HG03571 (cell line): ENCODE results near the gene PDCD2L.
"Not testable (repeated sequence)": the region's sequence is repeated elsewhere in the genome, so short reads cannot be mapped to it uniquely, and the experiment has no call there.

Experiments used
- ATAC-seq: cut with Tn5 transposase; IDR thresholded peaks from one replicate; pipeline ENCODE4 v1.9.1; 2021; ENCODE audit not compliant: unreplicated experiment

The PDCD2L gene

GRCh38 chr19:34409189-34410164 lies 5.3 kb downstream of the PDCD2L start:
- ATAC-seq, result no peak

GRCh38 chr19:34411216-34411615 lies 7.0 kb downstream of the PDCD2L start:
- no peak for ATAC-seq

- no peak for ATAC-seq
These were observed 11.9 kb downstream of the PDCD2L start for GRCh38 chr19:34416021-34416545.

GRCh38 chr19:34418300-34418699 lies 14.1 kb downstream of the PDCD2L start:
- ATAC-seq, result no peak

- ATAC-seq, result no peak
These were observed 22.0 kb downstream of the PDCD2L start for GRCh38 chr19:34426096-34426661.

- ATAC-seq, result peak; percentile 53
These were observed 24.5 kb downstream of the PDCD2L start for GRCh38 chr19:34428549-34429285.

GRCh38 chr19:34429553-34429952 lies 25.4 kb downstream of the PDCD2L start:
- ATAC-seq, result no peak

- ATAC-seq, result no peak
These were observed 26.8 kb downstream of the PDCD2L start for GRCh38 chr19:34430738-34431625.

GRCh38 chr19:34431681-34432402 lies 27.6 kb downstream of the PDCD2L start:
- no peak for ATAC-seq

GRCh38 chr19:34432797-34433196 lies 28.6 kb downstream of the PDCD2L start:
- ATAC-seq, result no peak

- no peak for ATAC-seq
These were observed 32.5 kb downstream of the PDCD2L start for GRCh38 chr19:34436716-34437115.

- no peak for ATAC-seq
These were observed 44.0 kb downstream of the PDCD2L start for GRCh38 chr19:34448191-34448590.

GRCh38 chr19:34452723-34453122 lies 48.5 kb downstream of the PDCD2L start:
- ATAC-seq, result no peak

- ATAC-seq, result no peak
These were observed 49.9 kb downstream of the PDCD2L start for GRCh38 chr19:34454091-34454490.

GRCh38 chr19:34454685-34455084 lies 50.5 kb downstream of the PDCD2L start:
- no peak for ATAC-seq

GRCh38 chr19:34455783-34456480 lies 51.7 kb downstream of the PDCD2L start:
- not testable (repeated sequence) for ATAC-seq

GRCh38 chr19:34457446-34457845 lies 53.2 kb downstream of the PDCD2L start:
- ATAC-seq, result no peak

- no peak for ATAC-seq
These were observed 54.5 kb downstream of the PDCD2L start for GRCh38 chr19:34458677-34459076.

GRCh38 chr19:34459614-34460013 lies 55.4 kb downstream of the PDCD2L start:
- no peak for ATAC-seq
